ENCODE results near the gene NDUFC1. TPM values are rescaled to one million over a fixed set of nuclear protein-coding genes. Genes with fewer than 3 reads are reported as not detected.

NDUFC1 gene
- total and polyA plus RNA-seq, 2 of the 4 experiments (the other 2 are of a cell fraction), result 25.1 to 65.1 TPM

DNA sequence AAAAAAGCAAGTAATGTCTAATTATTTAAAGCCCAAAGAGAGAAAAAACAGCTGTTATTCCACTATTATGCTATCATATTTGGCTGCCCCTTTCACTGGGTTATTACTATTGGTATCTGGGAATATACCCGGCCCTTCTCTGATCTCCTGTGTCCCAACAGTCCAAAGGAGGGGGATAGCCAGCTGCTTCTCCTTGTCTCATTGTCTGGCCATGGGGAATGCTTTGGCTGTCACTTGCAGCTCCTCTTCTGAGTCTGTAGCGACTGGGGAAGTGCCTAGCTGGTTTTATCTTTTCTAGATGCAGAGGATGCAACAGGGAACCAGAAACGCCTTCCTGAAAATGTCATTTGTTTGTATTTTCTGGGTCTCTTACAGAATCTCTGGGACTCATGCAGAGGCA lies 56.1 kb downstream of the NDUFC1 start:
- Histone ChIP-seq H4K8ac (ENCODE audit: low read depth in 2 of 2, low read length in 2 of 2) (peak overlapping the region; percentile 80 to 94), H2AK5ac (ENCODE audit: low read depth, low read length) (peak overlapping the region; percentile 79), H3K9ac (ENCODE audit: low read depth, low read length) (0 out of 2 replicates have a peak overlapping the region, but pooled peaks have one; percentile 28), H2BK20ac (ENCODE audit: low read depth, low read length) (peak overlapping the region; percentile 92), H2BK5ac (ENCODE audit: low read depth, low read length, poor library complexity, severe bottlenecking) (peak overlapping the region; percentile 56), H3K79me1 (ENCODE audit: low read depth in 1 of 2, low read length in 2 of 2) (no peaks in the 10 kb centered on the region; a peak in 1 of 4 replicates), H4K91ac (ENCODE audit: insufficient read depth, low read depth, low read length) (peak overlapping the region; percentile 95), H3K36me3 (ENCODE audit: control insufficient read depth, insufficient read depth, low read length) (no peaks in the 10 kb centered on the region), H3K4me3 (ENCODE audit: insufficient read depth, low read depth, low read length) (no peak overlapping the region), H2AK9ac (replicated peaks; ENCODE audit: low read depth, low read length, poor library complexity) (no peak overlapping the region), H3K4me1 (ENCODE audit: control insufficient read depth, insufficient read depth, low read length) (peaks cover 31% of the 10 kb centered on the region), H3K4me2 (ENCODE audit: low read depth, low read length) (no peak overlapping the region), H2BK15ac (ENCODE audit: low read depth, low read length) (peak overlapping the region; percentile 80), H3K23ac (ENCODE audit: low read depth, low read length) (peak overlapping the region; percentile 73), H2AFZ (replicated peaks; ENCODE audit: low read length, poor library complexity) (no peak overlapping the region), H4K5ac (ENCODE audit: low read depth, low read length) (peak overlapping the region; percentile 95), H3K56ac (ENCODE audit: extremely low read depth, insufficient read depth, low read length) (peak overlapping the region; percentile 43; the same call in 1 of the 2 replicates), H4K20me1 (ENCODE audit: insufficient read depth, low read length) (no peaks in the 10 kb centered on the region), H3K9me3 (ENCODE audit: control insufficient read depth, insufficient read depth, low read length) (no peaks in the 10 kb centered on the region), H3K9me1 (ENCODE audit: insufficient read depth, low read length) (peaks cover 9% of the 10 kb centered on the region), H3K4ac (ENCODE audit: low read depth, low read length) (peak overlapping the region; percentile 97), H2BK120ac (ENCODE audit: low read depth, low read length) (peak overlapping the region; percentile 95), H3K27ac (ENCODE audit: insufficient read depth, low read length) (peak overlapping the region; percentile 63), H3K14ac (replicated peaks; ENCODE audit: low read depth, low read length) (peak overlapping the region; percentile 79), H3K27me3 (ENCODE audit: control insufficient read depth, insufficient read depth, low read length) (no peaks in the 10 kb centered on the region), H3K18ac (ENCODE audit: low read depth, low read length) (peak overlapping the region; percentile 63)
- dilution Hi-C loops (cut with HindIII; ENCODE audit: low sequenced_read_pairs, unreplicated experiment), result no loop called here
- no peak for DNase-seq
- no TSS peak for BruUV-seq (replicated peaks)
- intact Hi-C loops (cut with micrococcal nuclease), result no loop called here
- CTCF ChIA-PET, result interaction anchor here (0.7 kb wide), 1 partner anchor 65 kb away, joined by 3 read pairs; no protein-coding TSS in a partner anchor
- no CpG with 5 or more reads among the region's 3 CpGs for WGBS, 2 experiments (ENCODE audit: extremely low coverage in 2 of 2, insufficient read length in 1 of 2)
- in situ Hi-C loops (cut with MboI; ENCODE audit: low sequenced_read_pairs), result no loop called here
- ATAC-seq (ENCODE audit: low read depth), result no peak
- POLR2A ChIA-PET (ENCODE audit: unreplicated experiment), result no interaction called here
- TF ChIP-seq, protein P1, sequence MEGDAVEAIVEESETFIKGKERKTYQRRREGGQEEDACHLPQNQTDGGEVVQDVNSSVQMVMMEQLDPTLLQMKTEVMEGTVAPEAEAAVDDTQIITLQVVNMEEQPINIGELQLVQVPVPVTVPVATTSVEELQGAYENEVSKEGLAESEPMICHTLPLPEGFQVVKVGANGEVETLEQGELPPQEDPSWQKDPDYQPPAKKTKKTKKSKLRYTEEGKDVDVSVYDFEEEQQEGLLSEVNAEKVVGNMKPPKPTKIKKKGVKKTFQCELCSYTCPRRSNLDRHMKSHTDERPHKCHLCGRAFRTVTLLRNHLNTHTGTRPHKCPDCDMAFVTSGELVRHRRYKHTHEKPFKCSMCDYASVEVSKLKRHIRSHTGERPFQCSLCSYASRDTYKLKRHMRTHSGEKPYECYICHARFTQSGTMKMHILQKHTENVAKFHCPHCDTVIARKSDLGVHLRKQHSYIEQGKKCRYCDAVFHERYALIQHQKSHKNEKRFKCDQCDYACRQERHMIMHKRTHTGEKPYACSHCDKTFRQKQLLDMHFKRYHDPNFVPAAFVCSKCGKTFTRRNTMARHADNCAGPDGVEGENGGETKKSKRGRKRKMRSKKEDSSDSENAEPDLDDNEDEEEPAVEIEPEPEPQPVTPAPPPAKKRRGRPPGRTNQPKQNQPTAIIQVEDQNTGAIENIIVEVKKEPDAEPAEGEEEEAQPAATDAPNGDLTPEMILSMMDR (conservative IDR thresholded peaks at IDR 0.05; ENCODE audit: low read depth, low read length), result no peak
- TF ChIP-seq MAZ (IDR thresholded peaks at IDR 0.05; ENCODE audit: borderline replicate concordance, low read depth, low read length) (no peak), RAD21 (IDR thresholded peaks at IDR 0.05; ENCODE audit: low read length) (no peak), FOS (IDR thresholded peaks at IDR 0.05; ENCODE audit: low read depth, low read length) (no peak), BHLHE40 (IDR thresholded peaks at IDR 0.05; ENCODE audit: low read depth, low read length) (no peak)
- TF ChIP-seq, protein P2, sequence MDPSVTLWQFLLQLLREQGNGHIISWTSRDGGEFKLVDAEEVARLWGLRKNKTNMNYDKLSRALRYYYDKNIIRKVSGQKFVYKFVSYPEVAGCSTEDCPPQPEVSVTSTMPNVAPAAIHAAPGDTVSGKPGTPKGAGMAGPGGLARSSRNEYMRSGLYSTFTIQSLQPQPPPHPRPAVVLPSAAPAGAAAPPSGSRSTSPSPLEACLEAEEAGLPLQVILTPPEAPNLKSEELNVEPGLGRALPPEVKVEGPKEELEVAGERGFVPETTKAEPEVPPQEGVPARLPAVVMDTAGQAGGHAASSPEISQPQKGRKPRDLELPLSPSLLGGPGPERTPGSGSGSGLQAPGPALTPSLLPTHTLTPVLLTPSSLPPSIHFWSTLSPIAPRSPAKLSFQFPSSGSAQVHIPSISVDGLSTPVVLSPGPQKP (IDR thresholded peaks at IDR 0.05; ENCODE audit: borderline replicate concordance, low read depth, low read length), result no peak

Data from IMR-90 (cell line).